ENCODE data around the gene PPP2R2B. TPM values are rescaled to one million over a fixed set of nuclear protein-coding genes. Genes with fewer than 3 reads are reported as not detected.

The PPP2R2B gene
- total RNA-seq, 1 experiment from 2014 or later: 20.3 TPM

GRCh38 chr5:146832985-146833732, 45.4 kb downstream of the PPP2R2B start:
- Mint-ChIP-seq H3K27ac (no peak overlapping the region), H3K4me3 (no peak overlapping the region), H3K9me3 (no peaks in the 10 kb centered on the region), H3K27me3 (ENCODE audit: low read depth) (no peaks in the 10 kb centered on the region), H3K36me3 (no peaks in the 10 kb centered on the region), H3K4me1 (no peaks in the 10 kb centered on the region)
- ChIA-PET POLR2A (no interaction called here), CTCF (interaction anchor here (0.8 kb wide), 1 partner anchor 133 kb away, joined by 3 read pairs; no protein-coding TSS in a partner anchor)
- TF ChIP-seq ZNF219 (CRISPR knock-in tag; IDR thresholded peaks at IDR 0.05; ENCODE audit: borderline replicate concordance): no peak
- ATAC-seq (no peak), DNase-seq (ENCODE audit: low spot score) (no peak)

GRCh38 chr5:146828385-146828784, 50.2 kb downstream of the PPP2R2B start:
- POLR2A ChIA-PET: no interaction called here
- ATAC-seq (no peak), DNase-seq (ENCODE audit: low spot score) (no peak)
- no peak for TF ChIP-seq ZNF512 (CRISPR knock-in tag; IDR thresholded peaks at IDR 0.05; ENCODE audit: borderline replicate concordance)
- TF ChIP-seq AR (CRISPR knock-in tag; IDR thresholded peaks at IDR 0.05): no peak
- TF ChIP-seq JUN (CRISPR knock-in tag; IDR thresholded peaks at IDR 0.05): no peak
- no peak for TF ChIP-seq TP53 (CRISPR knock-in tag; IDR thresholded peaks at IDR 0.05)
- TF ChIP-seq HMGXB4 (CRISPR knock-in tag; IDR thresholded peaks at IDR 0.05): no peak
- TF ChIP-seq ERG (CRISPR knock-in tag; IDR thresholded peaks at IDR 0.05): no peak
- TF ChIP-seq ATF6 (CRISPR knock-in tag; IDR thresholded peaks at IDR 0.05): no peak
- no peak for TF ChIP-seq ZNF416 (CRISPR knock-in tag; IDR thresholded peaks at IDR 0.05)
- no peak for TF ChIP-seq NFATC4 (CRISPR knock-in tag; IDR thresholded peaks at IDR 0.05)
- TF ChIP-seq GRHL2 (CRISPR knock-in tag; IDR thresholded peaks at IDR 0.05; ENCODE audit: insufficient replicate concordance, severe bottlenecking): no peak
- TF ChIP-seq ZBTB43 (CRISPR knock-in tag; IDR thresholded peaks at IDR 0.05): no peak
- TF ChIP-seq NFE2L1 (CRISPR knock-in tag; IDR thresholded peaks at IDR 0.05): no peak
- no peak for TF ChIP-seq ZNF121 (CRISPR knock-in tag; IDR thresholded peaks at IDR 0.05)
- H3K4me3 Mint-ChIP-seq: no peak overlapping the region
- H3K27me3 Mint-ChIP-seq (ENCODE audit: low read depth): no peaks in the 10 kb centered on the region
- H3K4me1 Mint-ChIP-seq: peaks cover 9% of the 10 kb centered on the region
- H3K9me3 Mint-ChIP-seq: no peaks in the 10 kb centered on the region
- CTCF ChIA-PET: interaction anchor here (1.5 kb wide), 1 partner anchor 360 kb away, joined by 4 read pairs; no protein-coding TSS in a partner anchor
- no peak overlapping the region for H3K27ac Mint-ChIP-seq
- H3K36me3 Mint-ChIP-seq: no peaks in the 10 kb centered on the region
